SU-DHL-6 (cell line): Measurements from ENCODE around the gene MECR.
"Not testable (repeated sequence)": the region's sequence is repeated elsewhere in the genome, so short reads cannot be mapped to it uniquely, and the experiment has no call there.

Experiments used
- H2AFZ ChIP-seq: fragments of 200-600 bp; sonication (generic); 2 replicates; pipeline ENCODE4 v1.6.1; 2014; ENCODE audit warnings: low read depth, mild to moderate bottlenecking, moderate library complexity, mixed read lengths, antibody characterized with exemption, low read length; ENCODE audit not compliant: severe bottlenecking
- H3F3A ChIP-seq: fragments of 200-600 bp; shearing (Covaris generic); 2 replicates; pipeline ENCODE4 v1.6.0; 2016; ENCODE audit warnings: antibody characterized with exemption, mild to moderate bottlenecking; ENCODE audit not compliant: insufficient read depth
- H3K27ac ChIP-seq: fragments of 200-600 bp; sonication (generic); 2 replicates; pipeline ENCODE4 v1.5.1; 2016; ENCODE audit warnings: low read depth, mild to moderate bottlenecking, low read length, moderate library complexity, mixed read lengths
- H3K27me3 ChIP-seq: fragments of 200-600 bp; sonication (generic), shearing (Covaris generic); 2 replicates; pipeline ENCODE4 v1.6.0; 2014; ENCODE audit warnings: mild to moderate bottlenecking, low read length
- H3K36me3 ChIP-seq: fragments of 200-600 bp; sonication (generic); 2 replicates; pipeline ENCODE4 v1.6.1; 2014; ENCODE audit warnings: mild to moderate bottlenecking, low read length, mixed read lengths
- H3K4me2 ChIP-seq: fragments of 300-600, 200-600 bp; shearing (Covaris generic), sonication (generic); 2 replicates; pipeline ENCODE4 v1.6.0; 2014; ENCODE audit warnings: low read length, low read depth, mild to moderate bottlenecking; ENCODE audit not compliant: poor library complexity, severe bottlenecking
- H3K4me3 ChIP-seq: fragments of 200-600 bp; sonication (generic); 2 replicates; pipeline ENCODE4 v1.5.1; 2014; ENCODE audit warnings: antibody characterized with exemption, low read length, mild to moderate bottlenecking, mixed read lengths; ENCODE audit not compliant: insufficient read depth, poor library complexity, severe bottlenecking
- H3K79me2 ChIP-seq: fragments of 200-600 bp; sonication (generic); 2 replicates; pipeline ENCODE4 v1.6.1; 2014; ENCODE audit warnings: mild to moderate bottlenecking, low read length, moderate library complexity; ENCODE audit not compliant: insufficient read depth
- H3K9ac ChIP-seq: fragments of 200-600 bp; sonication (generic); 2 replicates; pipeline ENCODE4 v1.7.0; 2014; ENCODE audit warnings: mild to moderate bottlenecking, low read length
- H3K9me2 ChIP-seq: fragments of 200-600 bp; sonication (generic); replicated peaks from 2 replicates; pipeline ENCODE4 v1.6.1; 2014; ENCODE audit warnings: low read length; ENCODE audit not compliant: insufficient read depth
- H3K9me3 ChIP-seq: fragments of 200-600 bp; sonication (generic); 2 replicates; pipeline ENCODE4 v1.6.1; 2014; ENCODE audit warnings: low read length, mixed read lengths; ENCODE audit not compliant: insufficient read depth
- H4K20me1 ChIP-seq: fragments of 200-600 bp; sonication (generic); 2 replicates; pipeline ENCODE4 v1.6.1; 2014; ENCODE audit warnings: low read depth, mild to moderate bottlenecking, antibody characterized with exemption, low read length, moderate library complexity, mixed read lengths
- EZH2phosphoT487 ChIP-seq: fragments of 200-600 bp; sonication (generic), shearing (Covaris generic); conservative IDR thresholded peaks from 2 replicates; pipeline ENCODE4 v1.6.1; 2018; ENCODE audit warnings: mild to moderate bottlenecking, antibody characterized with exemption, low read length, moderate library complexity, mixed read lengths
- TF ChIP-seq, protein P1 (sequence below): fragments of 200-600 bp; sonication (generic); IDR thresholded peaks from one replicate; pipeline ENCODE4 v1.5.1; 2017; ENCODE audit warnings: antibody characterized with exemption, mild to moderate bottlenecking, low read length, moderate library complexity; ENCODE audit not compliant: insufficient read depth, poor library complexity, severe bottlenecking

MECR gene

DNA sequence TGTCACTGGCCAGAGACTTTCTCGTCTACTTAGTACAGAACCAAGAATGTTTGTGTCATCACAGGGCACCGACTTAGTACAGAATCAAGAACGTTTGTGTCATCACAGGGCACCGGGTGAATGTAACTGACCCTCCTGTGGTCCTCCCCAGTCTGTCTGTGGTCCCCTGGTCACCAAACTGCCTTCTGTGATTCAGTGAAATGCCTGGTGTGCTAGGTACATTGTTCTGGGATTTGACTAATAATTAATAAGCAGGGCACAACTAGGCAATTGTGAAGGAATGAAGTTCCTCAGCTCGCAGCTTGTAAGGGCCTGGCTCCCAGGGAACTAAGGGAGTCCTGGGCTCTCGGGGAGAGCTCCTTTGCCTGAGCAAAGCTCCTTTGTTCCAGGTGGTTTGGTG is 7.2 kb downstream of the MECR start:
- Histone ChIP-seq H3K27ac (no peak overlapping the region), H3K4me2 (no peak overlapping the region), H3K9me2 (no peaks in the 10 kb centered on the region), H3F3A (no peaks in the 10 kb centered on the region), H2AFZ (no peak overlapping the region), H3K4me3 (no peak overlapping the region), H3K27me3 (no peaks in the 10 kb centered on the region), H3K9me3 (no peaks in the 10 kb centered on the region), H3K36me3 (0 out of 2 replicates have a peak, but pooled peaks cover 6% of the 10 kb centered on the region), H4K20me1 (no peaks in the 10 kb centered on the region), H3K9ac (no peak overlapping the region), H3K79me2 (0 out of 2 replicates have a peak, but pooled peaks cover 4% of the 10 kb centered on the region)
- TF ChIP-seq EZH2phosphoT487, result no peak
- TF ChIP-seq, protein P1, sequence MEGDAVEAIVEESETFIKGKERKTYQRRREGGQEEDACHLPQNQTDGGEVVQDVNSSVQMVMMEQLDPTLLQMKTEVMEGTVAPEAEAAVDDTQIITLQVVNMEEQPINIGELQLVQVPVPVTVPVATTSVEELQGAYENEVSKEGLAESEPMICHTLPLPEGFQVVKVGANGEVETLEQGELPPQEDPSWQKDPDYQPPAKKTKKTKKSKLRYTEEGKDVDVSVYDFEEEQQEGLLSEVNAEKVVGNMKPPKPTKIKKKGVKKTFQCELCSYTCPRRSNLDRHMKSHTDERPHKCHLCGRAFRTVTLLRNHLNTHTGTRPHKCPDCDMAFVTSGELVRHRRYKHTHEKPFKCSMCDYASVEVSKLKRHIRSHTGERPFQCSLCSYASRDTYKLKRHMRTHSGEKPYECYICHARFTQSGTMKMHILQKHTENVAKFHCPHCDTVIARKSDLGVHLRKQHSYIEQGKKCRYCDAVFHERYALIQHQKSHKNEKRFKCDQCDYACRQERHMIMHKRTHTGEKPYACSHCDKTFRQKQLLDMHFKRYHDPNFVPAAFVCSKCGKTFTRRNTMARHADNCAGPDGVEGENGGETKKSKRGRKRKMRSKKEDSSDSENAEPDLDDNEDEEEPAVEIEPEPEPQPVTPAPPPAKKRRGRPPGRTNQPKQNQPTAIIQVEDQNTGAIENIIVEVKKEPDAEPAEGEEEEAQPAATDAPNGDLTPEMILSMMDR, result no peak

DNA sequence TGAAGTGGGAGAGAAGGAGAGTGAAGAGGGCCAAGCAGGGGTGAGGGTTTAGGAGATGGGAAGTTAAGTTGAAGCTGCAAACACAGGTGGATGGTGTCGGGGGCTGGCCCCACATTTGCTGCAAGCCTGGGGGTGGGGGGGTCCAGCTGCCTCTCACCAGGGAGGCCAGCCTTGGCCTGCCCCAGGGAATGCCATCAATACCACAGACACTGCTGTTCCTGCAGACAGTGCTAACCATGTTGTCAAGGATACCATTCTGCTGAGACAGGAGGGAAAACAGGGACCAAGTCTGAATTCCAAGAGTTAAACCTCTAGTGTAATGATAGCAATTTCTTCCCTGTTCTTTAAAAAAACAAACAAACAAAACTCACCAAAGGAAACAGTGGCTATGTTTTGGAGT is 8.0 kb downstream of the MECR start:
- no peak overlapping the region for H2AFZ ChIP-seq
- no peaks in the 10 kb centered on the region for H4K20me1 ChIP-seq

DNA sequence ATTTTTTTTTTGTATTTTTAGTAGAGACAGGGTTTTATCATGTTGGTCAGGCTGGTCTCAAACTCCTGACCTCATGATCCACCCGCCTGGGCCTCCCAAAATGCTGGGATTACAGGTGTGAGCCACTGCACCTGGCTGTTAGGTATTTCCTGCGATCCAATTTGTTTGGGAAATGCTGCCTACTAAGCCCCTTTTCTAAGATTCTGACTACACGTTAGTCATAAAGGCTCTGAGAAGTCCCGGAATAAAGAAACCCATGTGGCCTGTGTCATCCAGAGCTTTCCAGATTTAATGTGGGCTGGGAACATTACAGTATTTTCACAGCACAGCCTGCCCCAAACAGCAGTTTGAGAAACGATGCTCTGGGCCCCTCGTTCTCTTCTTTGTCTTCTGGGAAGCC is 8.5 kb downstream of the MECR start:
- H3K27me3 ChIP-seq, H3K36me3 ChIP-seq, H3K9me3 ChIP-seq, H3K9ac ChIP-seq, H3K4me3 ChIP-seq, H3K79me2 ChIP-seq, H3K27ac ChIP-seq, H2AFZ ChIP-seq, H3K9me2 ChIP-seq, H3F3A ChIP-seq, H3K4me2 ChIP-seq, H4K20me1 ChIP-seq: not testable (repeated sequence)

More for the DNA sequence above, 8.0 kb downstream of the MECR start:
- Histone ChIP-seq H3K4me2 (no peak overlapping the region), H3K79me2 (0 out of 2 replicates have a peak, but pooled peaks cover 4% of the 10 kb centered on the region), H3K9me2 (no peaks in the 10 kb centered on the region), H3K4me3 (no peak overlapping the region), H3K9ac (no peak overlapping the region), H3K36me3 (0 out of 2 replicates have a peak, but pooled peaks cover 6% of the 10 kb centered on the region), H3K27me3 (no peaks in the 10 kb centered on the region), H3K9me3 (no peaks in the 10 kb centered on the region), H3F3A (no peaks in the 10 kb centered on the region), H3K27ac (no peak overlapping the region)
- TF ChIP-seq, protein P1, result no peak
- no peak for TF ChIP-seq EZH2phosphoT487

DNA sequence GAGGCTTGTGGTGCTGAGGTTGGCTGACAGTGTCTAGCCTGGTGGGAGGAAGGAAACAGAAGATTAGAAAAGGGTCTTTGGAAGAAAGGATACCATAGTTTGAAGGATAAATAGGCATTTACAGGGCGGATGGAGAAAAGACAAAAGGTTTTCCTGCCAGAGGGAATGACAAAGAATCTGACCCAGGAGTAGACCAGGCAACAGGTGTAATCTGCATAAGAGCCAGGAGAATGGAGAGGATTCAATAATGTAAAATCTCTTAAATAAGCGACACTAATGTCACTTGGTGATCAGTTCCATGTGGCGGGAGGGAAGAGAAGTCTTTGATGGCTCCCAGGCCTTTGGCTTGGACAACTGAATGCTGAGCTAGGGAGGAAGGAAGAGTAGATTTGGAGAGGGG is 9.4 kb downstream of the MECR start:
- H3K4me2 ChIP-seq, result no peak overlapping the region
- no peaks in the 10 kb centered on the region for H3K9me3 ChIP-seq
- no peaks in the 10 kb centered on the region for H3K79me2 ChIP-seq
- H4K20me1 ChIP-seq, result no peaks in the 10 kb centered on the region
- TF ChIP-seq, protein P1, result no peak
- H3K27me3 ChIP-seq, result no peaks in the 10 kb centered on the region
- no peak overlapping the region for H2AFZ ChIP-seq
- H3F3A ChIP-seq, result no peaks in the 10 kb centered on the region
- H3K9ac ChIP-seq, result no peak overlapping the region
- H3K36me3 ChIP-seq, result 0 out of 2 replicates have a peak, but pooled peaks cover 6% of the 10 kb centered on the region
- H3K27ac ChIP-seq, result no peak overlapping the region
- no peaks in the 10 kb centered on the region for H3K9me2 ChIP-seq
- no peak overlapping the region for H3K4me3 ChIP-seq
